ENCODE data around the gene S100A10.

S100A10 gene

DNA sequence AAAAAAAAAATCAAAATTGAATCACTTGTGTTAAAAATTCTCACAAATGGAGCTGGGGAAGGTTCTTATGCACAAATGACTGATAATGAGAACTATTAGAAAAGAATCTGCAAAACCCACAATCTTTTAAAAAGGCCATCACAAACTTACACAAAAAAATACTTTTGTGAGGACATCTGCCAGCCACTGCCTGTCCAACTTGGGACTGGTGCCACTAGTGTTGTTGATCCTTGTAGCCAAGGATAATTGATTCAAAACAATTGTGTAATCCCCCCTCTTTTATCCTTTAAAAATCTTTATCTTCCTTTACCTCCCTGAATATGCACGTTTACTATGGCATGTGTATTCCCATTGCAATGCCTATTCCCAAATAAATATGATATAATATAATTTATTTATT is 45.2 kb downstream of the S100A10 start:
- no peaks in the 10 kb centered on the region for H3K27me3 ChIP-seq (ENCODE audit: insufficient read depth, low read depth)
- H3K27ac ChIP-seq = no peak overlapping the region
- H4K20me1 ChIP-seq (ENCODE audit: insufficient read depth) = no peaks in the 10 kb centered on the region
- no peak overlapping the region for H2AFZ ChIP-seq (ENCODE audit: low read depth)
- no peaks in the 10 kb centered on the region for H3K79me2 ChIP-seq (ENCODE audit: insufficient read depth, low read depth)
- no peak overlapping the region for H3K4me3 ChIP-seq (IDR thresholded peaks at IDR 0.05; ENCODE audit: insufficient read depth, low read depth, low read length)
- H3K4me2 ChIP-seq = no peak overlapping the region
- H3K4me1 ChIP-seq (ENCODE audit: low read depth, poor library complexity, severe bottlenecking) = no peaks in the 10 kb centered on the region
- TF ChIP-seq CTCF (conservative IDR thresholded peaks at IDR 0.05; ENCODE audit: low read depth, low read length) = no peak
- no peak overlapping the region for H3K9ac ChIP-seq
- no peaks in the 10 kb centered on the region for H3K36me3 ChIP-seq (ENCODE audit: insufficient read depth)

- Histone ChIP-seq H2AFZ (ENCODE audit: low read depth) (no peak overlapping the region), H3K4me2 (no peak overlapping the region), H3K79me2 (ENCODE audit: insufficient read depth, low read depth) (no peaks in the 10 kb centered on the region), H3K4me1 (ENCODE audit: low read depth, poor library complexity, severe bottlenecking) (no peaks in the 10 kb centered on the region), H3K36me3 (ENCODE audit: insufficient read depth) (no peaks in the 10 kb centered on the region), H3K9ac (no peak overlapping the region), H4K20me1 (ENCODE audit: insufficient read depth) (no peaks in the 10 kb centered on the region), H3K27me3 (ENCODE audit: insufficient read depth, low read depth) (no peaks in the 10 kb centered on the region), H3K4me3 (IDR thresholded peaks at IDR 0.05; ENCODE audit: insufficient read depth, low read depth, low read length) (no peak overlapping the region), H3K27ac (no peak overlapping the region)
- TF ChIP-seq CTCF (conservative IDR thresholded peaks at IDR 0.05; ENCODE audit: low read depth, low read length) = no peak
Observed at GRCh38 chr1:151947140-151947539, 46.5 kb downstream of the S100A10 start.

GRCh38 chr1:151945725-151946722 is 47.6 kb downstream of the S100A10 start:
- Histone ChIP-seq H3K36me3 (ENCODE audit: insufficient read depth) (no peaks in the 10 kb centered on the region), H3K27me3 (ENCODE audit: insufficient read depth, low read depth) (no peaks in the 10 kb centered on the region), H3K9ac (no peak overlapping the region), H4K20me1 (ENCODE audit: insufficient read depth) (no peaks in the 10 kb centered on the region), H3K27ac (no peak overlapping the region), H3K4me3 (IDR thresholded peaks at IDR 0.05; ENCODE audit: insufficient read depth, low read depth, low read length) (no peak overlapping the region), H3K4me2 (no peak overlapping the region), H3K4me1 (ENCODE audit: low read depth, poor library complexity, severe bottlenecking) (no peaks in the 10 kb centered on the region), H2AFZ (ENCODE audit: low read depth) (no peak overlapping the region), H3K79me2 (ENCODE audit: insufficient read depth, low read depth) (no peaks in the 10 kb centered on the region)
- TF ChIP-seq CTCF (conservative IDR thresholded peaks at IDR 0.05; ENCODE audit: low read depth, low read length) = no peak

DNA sequence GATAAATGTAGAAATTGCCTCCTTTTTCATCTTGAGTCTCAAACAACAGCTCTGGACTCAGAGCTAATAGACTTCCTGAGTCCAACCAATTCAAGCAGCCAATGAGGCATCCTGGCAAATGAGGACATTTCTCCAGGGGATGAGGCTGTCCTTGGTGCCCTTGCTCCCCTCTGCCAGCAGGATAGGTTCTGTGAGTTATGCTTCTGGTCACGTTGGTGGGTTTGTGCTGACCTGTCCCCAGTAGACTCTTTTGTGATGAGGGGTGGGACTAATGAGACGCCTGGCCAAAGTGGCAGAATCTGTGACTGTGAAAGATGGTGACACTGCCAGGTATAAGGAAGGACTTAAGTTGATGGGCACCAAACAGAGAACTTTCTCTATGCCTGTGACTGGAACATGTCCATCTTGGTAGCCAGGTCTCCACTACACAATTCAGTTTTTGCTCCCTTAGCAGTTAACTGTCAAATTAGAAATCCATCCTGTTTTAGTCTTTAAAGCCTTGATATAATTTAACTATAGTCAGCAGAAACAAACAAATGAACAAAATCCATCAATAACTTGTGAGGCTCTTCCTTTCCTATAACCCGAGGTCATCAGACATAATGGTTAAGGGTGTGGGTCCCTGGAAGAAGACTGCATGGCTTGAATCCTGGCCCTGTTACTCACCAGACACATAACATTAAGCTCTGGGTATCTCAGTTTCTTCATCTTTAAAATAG is 48.6 kb downstream of the S100A10 start:
- Histone ChIP-seq H3K27me3 (ENCODE audit: insufficient read depth, low read depth) (no peaks in the 10 kb centered on the region), H3K79me2 (ENCODE audit: insufficient read depth, low read depth) (no peaks in the 10 kb centered on the region), H3K4me2 (no peak overlapping the region), H3K9ac (no peak overlapping the region), H3K4me3 (IDR thresholded peaks at IDR 0.05; ENCODE audit: insufficient read depth, low read depth, low read length) (no peak overlapping the region), H3K4me1 (ENCODE audit: low read depth, poor library complexity, severe bottlenecking) (no peaks in the 10 kb centered on the region), H2AFZ (ENCODE audit: low read depth) (no peak overlapping the region), H3K27ac (no peak overlapping the region), H3K36me3 (ENCODE audit: insufficient read depth) (no peaks in the 10 kb centered on the region), H4K20me1 (ENCODE audit: insufficient read depth) (no peaks in the 10 kb centered on the region)
- no peak for TF ChIP-seq CTCF (conservative IDR thresholded peaks at IDR 0.05; ENCODE audit: low read depth, low read length)

All from KMS-11 (cell line).